ENCODE data around the gene NSUN4. TPM values are rescaled to one million over a fixed set of nuclear protein-coding genes. Genes with fewer than 3 reads are reported as not detected.
"Not testable (repeated sequence)": the region's sequence is repeated elsewhere in the genome, so short reads cannot be mapped to it uniquely, and the experiment has no call there.

NSUN4 gene
- total RNA-seq, 1 donor, result 17.4 TPM

DNA sequence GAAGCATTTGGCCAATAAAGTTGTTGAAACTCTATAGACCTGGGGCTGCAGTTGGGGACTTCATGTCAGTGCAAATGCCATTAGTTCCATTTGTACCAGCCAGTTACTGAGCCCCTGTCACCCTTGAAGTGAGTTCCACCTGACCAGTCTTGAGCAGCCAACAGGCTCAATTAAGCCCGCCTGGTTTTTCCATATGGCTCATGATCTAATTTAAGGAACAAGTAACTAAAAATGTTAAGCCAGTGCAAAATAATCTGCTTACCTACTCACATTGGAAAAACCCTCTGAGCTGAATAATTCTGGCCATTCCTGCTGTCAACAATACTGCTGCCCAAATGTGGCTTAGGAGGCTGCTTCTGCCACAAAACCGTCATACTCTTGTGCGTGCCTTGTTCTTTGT is 21.6 kb downstream of the NSUN4 start:
- Histone ChIP-seq H3K9me3 (ENCODE audit: low read depth, low read length) (no peaks in the 10 kb centered on the region), H3K4me1 (ENCODE audit: insufficient read depth, low read length) (no peaks in the 10 kb centered on the region), H3K4me3 (ENCODE audit: insufficient read depth, low read length) (no peak overlapping the region), H3K27me3 (ENCODE audit: insufficient read depth, low read length) (no peaks in the 10 kb centered on the region), H3K27ac (ENCODE audit: low read depth, low read length) (no peak overlapping the region), H4K20me1 (ENCODE audit: insufficient read depth, low read length) (no peaks in the 10 kb centered on the region), H3K36me3 (ENCODE audit: insufficient read depth, low read length) (peaks cover 62% of the 10 kb centered on the region), H3K79me2 (ENCODE audit: insufficient read depth, low read length) (no peaks in the 10 kb centered on the region), H2AFZ (ENCODE audit: low read length) (no peak overlapping the region), H3K4me2 (ENCODE audit: insufficient read depth, low read length) (no peak overlapping the region)
- no peak for DNase-seq (ENCODE audit: insufficient read length, low spot score, missing footprints)
- TF ChIP-seq, protein P1, sequence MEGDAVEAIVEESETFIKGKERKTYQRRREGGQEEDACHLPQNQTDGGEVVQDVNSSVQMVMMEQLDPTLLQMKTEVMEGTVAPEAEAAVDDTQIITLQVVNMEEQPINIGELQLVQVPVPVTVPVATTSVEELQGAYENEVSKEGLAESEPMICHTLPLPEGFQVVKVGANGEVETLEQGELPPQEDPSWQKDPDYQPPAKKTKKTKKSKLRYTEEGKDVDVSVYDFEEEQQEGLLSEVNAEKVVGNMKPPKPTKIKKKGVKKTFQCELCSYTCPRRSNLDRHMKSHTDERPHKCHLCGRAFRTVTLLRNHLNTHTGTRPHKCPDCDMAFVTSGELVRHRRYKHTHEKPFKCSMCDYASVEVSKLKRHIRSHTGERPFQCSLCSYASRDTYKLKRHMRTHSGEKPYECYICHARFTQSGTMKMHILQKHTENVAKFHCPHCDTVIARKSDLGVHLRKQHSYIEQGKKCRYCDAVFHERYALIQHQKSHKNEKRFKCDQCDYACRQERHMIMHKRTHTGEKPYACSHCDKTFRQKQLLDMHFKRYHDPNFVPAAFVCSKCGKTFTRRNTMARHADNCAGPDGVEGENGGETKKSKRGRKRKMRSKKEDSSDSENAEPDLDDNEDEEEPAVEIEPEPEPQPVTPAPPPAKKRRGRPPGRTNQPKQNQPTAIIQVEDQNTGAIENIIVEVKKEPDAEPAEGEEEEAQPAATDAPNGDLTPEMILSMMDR (IDR thresholded peaks at IDR 0.05; ENCODE audit: extremely low read depth, low read depth, low read length), result no peak

DNA sequence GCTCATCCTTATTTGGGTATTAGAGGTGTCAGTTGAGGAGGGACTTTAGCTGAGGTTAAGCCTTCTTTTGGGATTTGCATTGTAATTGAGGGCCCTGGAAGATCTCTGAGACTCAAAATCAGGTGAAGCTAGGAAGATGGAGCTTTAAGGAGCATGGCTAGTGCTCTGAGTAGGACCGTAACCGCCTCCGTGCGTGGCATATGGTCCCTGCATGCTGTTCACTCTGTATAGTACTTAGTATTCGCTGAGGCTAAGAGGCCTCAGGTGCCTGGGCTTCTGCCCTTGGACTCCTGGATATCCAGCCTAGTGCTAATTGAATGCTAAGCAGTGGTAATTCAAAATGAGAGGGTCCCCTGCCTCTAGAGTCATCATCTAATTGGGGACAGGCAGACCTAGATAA is 22.5 kb downstream of the NSUN4 start:
- H3K36me3 ChIP-seq (ENCODE audit: insufficient read depth, low read length), result peaks cover 57% of the 10 kb centered on the region
- no peak for DNase-seq (ENCODE audit: insufficient read length, low spot score, missing footprints)
- H3K27me3 ChIP-seq (ENCODE audit: insufficient read depth, low read length), result no peaks in the 10 kb centered on the region
- H2AFZ ChIP-seq (ENCODE audit: low read length), result no peak overlapping the region
- no peak overlapping the region for H3K4me3 ChIP-seq (ENCODE audit: insufficient read depth, low read length)
- no peaks in the 10 kb centered on the region for H3K79me2 ChIP-seq (ENCODE audit: insufficient read depth, low read length)
- TF ChIP-seq, protein P1 (IDR thresholded peaks at IDR 0.05; ENCODE audit: extremely low read depth, low read depth, low read length), result no peak
- no peak overlapping the region for H3K4me2 ChIP-seq (ENCODE audit: insufficient read depth, low read length)
- H3K27ac ChIP-seq (ENCODE audit: low read depth, low read length), result no peak overlapping the region
- peaks cover 2% of the 10 kb centered on the region for H4K20me1 ChIP-seq (ENCODE audit: insufficient read depth, low read length)
- H3K9me3 ChIP-seq (ENCODE audit: low read depth, low read length), result no peaks in the 10 kb centered on the region
- no peaks in the 10 kb centered on the region for H3K4me1 ChIP-seq (ENCODE audit: insufficient read depth, low read length)

DNA sequence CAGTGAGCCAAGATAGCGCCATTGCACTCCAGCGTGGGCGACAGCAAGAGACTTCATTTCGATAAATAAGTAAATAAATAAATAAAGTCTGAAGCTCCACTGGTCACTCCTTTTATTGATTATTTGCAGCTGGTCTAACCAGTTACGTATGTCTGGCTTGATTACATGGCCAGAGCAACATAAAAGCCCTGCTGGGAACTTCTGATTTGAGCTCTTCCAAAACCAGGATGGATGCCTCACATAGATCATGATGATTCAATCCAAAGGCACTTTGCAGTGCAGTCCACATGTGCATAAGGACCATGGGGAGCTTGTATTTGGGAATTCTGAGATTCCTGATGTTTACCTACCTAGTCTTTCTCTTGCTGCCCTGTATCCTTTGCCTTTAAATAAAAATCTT is 24.0 kb downstream of the NSUN4 start:
- Histone ChIP-seq H4K20me1 (ENCODE audit: insufficient read depth, low read length) (peaks cover 2% of the 10 kb centered on the region), H3K36me3 (ENCODE audit: insufficient read depth, low read length) (peaks cover 51% of the 10 kb centered on the region), H3K4me1 (ENCODE audit: insufficient read depth, low read length) (peaks cover 4% of the 10 kb centered on the region), H3K4me2 (ENCODE audit: insufficient read depth, low read length) (no peak overlapping the region), H3K4me3 (ENCODE audit: insufficient read depth, low read length) (no peak overlapping the region), H3K27ac (ENCODE audit: low read depth, low read length) (no peak overlapping the region), H3K27me3 (ENCODE audit: insufficient read depth, low read length) (no peaks in the 10 kb centered on the region), H3K79me2 (ENCODE audit: insufficient read depth, low read length) (no peaks in the 10 kb centered on the region), H2AFZ (ENCODE audit: low read length) (no peak overlapping the region), H3K9me3 (ENCODE audit: low read depth, low read length) (no peaks in the 10 kb centered on the region)
- TF ChIP-seq, protein P1 (IDR thresholded peaks at IDR 0.05; ENCODE audit: extremely low read depth, low read depth, low read length), result no peak
- DNase-seq (ENCODE audit: insufficient read length, low spot score, missing footprints), result no peak

DNA sequence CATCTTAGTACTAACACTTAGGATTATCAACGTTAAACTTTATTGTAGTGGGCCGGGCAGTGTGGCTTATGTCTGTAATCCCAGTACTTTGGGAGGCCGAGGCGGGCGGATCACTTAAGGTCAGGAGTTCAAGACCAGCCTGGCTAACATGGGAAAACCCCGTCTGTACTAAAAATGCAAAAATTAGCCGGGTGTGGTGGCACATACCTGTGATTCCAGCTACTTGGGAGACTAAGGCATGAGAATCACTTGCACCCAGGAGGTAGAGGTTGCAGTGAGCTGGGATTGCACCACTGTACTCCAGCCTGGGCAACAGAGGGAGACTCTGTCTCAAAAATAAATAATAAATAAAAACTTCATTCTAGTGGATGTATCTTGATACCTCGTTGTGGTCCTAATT is 25.2 kb downstream of the NSUN4 start:
- not testable (repeated sequence) for DNase-seq (ENCODE audit: insufficient read length, low spot score, missing footprints); H3K79me2 ChIP-seq (ENCODE audit: insufficient read depth, low read length); H3K4me3 ChIP-seq (ENCODE audit: insufficient read depth, low read length); H4K20me1 ChIP-seq (ENCODE audit: insufficient read depth, low read length); H3K27me3 ChIP-seq (ENCODE audit: insufficient read depth, low read length); H2AFZ ChIP-seq (ENCODE audit: low read length); H3K9me3 ChIP-seq (ENCODE audit: low read depth, low read length); H3K27ac ChIP-seq (ENCODE audit: low read depth, low read length); H3K4me2 ChIP-seq (ENCODE audit: insufficient read depth, low read length)
- Histone ChIP-seq H3K4me1 (ENCODE audit: insufficient read depth, low read length) (peaks cover 11% of the 10 kb centered on the region), H3K36me3 (ENCODE audit: insufficient read depth, low read length) (peaks cover 44% of the 10 kb centered on the region)

Measured in osteoblast (primary cell).